Activated CD8-positive, alpha-beta memory T cell treated with anti-CD3 and anti-CD28 coated beads for 4 hours (primary cell): ENCODE results near the gene PLD5.
"Not testable (repeated sequence)": the region's sequence is repeated elsewhere in the genome, so short reads cannot be mapped to it uniquely, and the experiment has no call there.

Source experiments
- DNase-seq, 2 donors: peaks; one replicate each; pipeline ENCODE4 v3.0.0-alpha.2; 2020; ENCODE audit warnings: low read depth in 2 of 2

The PLD5 gene

GRCh38 chr1:242282758-242283485, 241.6 kb downstream of the PLD5 start:
- DNase-seq: not testable (repeated sequence)

GRCh38 chr1:242278406-242278805, 246.1 kb downstream of the PLD5 start:
- DNase-seq: not testable (repeated sequence)

DNA sequence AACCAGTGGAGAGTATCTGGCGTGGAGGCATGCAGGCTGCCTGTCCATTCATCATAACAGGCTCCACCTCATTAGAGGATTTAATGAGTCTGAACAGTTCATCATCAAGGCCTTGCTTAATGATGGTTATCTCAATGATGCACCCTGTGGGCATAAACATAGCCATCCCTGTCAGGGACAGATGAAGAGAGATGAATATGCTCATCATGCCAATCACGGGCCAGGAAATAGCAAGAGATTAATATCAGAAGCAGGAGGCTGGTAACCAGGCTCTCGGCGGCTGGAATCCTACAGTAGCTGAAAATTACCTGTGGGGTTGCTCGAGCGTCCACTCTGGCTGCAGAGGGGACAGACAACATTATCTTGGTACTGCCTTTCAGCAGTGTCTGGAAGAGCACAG, 247.7 kb downstream of the PLD5 start:
- DNase-seq: not testable (repeated sequence)

- DNase-seq: not testable (repeated sequence)
Measured at GRCh38 chr1:242267004-242267403, 257.5 kb downstream of the PLD5 start.

GRCh38 chr1:242264419-242264818, 260.1 kb downstream of the PLD5 start:
- not testable (repeated sequence) for DNase-seq

- DNase-seq: no peak
Measured at GRCh38 chr1:242245255-242245654, 279.2 kb downstream of the PLD5 start.

- DNase-seq: no peak
Measured at GRCh38 chr1:242243472-242243871, 281.0 kb downstream of the PLD5 start.

DNA sequence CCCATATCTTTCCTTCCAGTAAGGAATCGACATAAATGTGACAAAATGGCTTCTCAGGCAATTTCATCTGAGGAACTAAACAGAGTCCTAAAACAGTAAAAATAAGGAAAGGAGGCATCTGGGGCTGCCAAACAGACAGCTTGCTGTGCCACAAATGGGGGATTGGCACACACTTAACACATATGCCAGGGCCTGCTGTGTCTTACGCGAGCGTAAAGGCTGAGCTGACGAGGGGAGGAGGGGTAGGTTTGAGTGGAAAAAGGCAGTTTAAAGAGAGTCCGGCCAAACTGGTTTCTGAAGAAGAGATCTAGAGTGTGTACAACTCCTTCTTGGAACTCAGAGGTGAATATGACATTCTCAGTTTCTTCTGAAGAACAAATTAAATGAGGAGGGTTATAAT, 281.5 kb downstream of the PLD5 start:
- no peak for DNase-seq

- DNase-seq: no peak
Measured at GRCh38 chr1:242241936-242242335, 282.6 kb downstream of the PLD5 start.

- DNase-seq: no peak
Measured at GRCh38 chr1:242240691-242241090, 283.8 kb downstream of the PLD5 start.

GRCh38 chr1:242240077-242240476, 284.4 kb downstream of the PLD5 start:
- DNase-seq: no peak

- DNase-seq: no peak
Measured at GRCh38 chr1:242239398-242239797, 285.1 kb downstream of the PLD5 start.

- DNase-seq: no peak
Measured at GRCh38 chr1:242237051-242237450, 287.4 kb downstream of the PLD5 start.

DNA sequence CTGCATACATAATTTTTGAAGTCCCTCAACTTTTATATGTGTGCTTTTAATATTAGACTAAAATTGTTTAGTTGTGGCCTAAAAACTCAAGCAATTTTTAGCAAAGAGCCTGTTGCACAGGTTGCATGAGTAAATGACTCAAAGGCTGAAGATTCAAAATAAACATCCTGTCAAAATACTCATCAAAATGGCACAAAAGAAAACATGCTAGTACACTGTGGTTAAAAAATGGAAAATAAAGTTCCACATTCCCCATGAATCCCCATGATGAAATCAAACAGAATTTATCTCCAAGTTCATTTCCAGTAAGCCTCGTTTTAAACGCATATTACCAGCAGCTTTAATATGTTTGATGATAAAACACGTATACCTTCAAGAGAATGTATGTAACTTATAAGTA, 295.5 kb downstream of the PLD5 start:
- no peak for DNase-seq

DNA sequence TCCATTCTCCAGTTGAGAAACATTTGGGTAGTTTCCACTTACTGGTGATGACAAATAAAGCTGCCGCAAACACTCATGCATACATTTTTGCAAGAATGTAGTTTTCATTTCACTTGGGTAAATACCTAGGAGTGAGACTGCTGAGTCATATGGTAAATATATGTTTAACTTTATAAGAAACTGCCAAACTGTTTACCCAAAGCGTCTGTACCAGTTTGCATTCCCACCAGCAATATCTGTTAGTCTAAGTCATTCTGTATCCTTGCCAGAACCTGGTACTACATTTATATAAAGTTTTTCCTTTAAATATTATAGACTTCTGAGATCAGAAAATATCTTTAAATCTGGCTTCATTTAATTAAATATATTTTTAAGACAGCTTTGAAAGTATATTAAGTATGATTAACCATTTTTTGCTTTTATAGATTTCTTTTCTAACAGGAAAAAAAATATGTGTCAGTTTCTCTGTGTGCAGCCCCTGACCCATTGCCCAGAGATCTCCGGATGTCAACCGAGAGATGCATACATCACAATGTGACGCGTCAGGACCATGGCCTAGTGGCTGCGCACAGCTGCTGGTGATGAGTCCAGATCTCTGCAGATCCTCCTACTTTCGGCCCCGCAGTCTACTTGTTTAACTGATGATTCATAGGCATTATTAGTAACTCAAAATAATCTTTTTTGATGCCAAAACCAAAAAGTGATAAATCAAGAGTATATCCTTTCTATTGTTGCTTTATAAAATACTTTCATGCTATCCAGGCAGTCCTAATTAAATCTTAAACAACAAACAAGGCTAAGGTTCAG, 298.5 kb downstream of the PLD5 start:
- DNase-seq: no peak

GRCh38 chr1:242224878-242225766, 299.4 kb downstream of the PLD5 start:
- not testable (repeated sequence) for DNase-seq

- DNase-seq: no peak
Measured at GRCh38 chr1:242224461-242224860, 300.0 kb downstream of the PLD5 start.

- DNase-seq: no peak
Measured at GRCh38 chr1:242219905-242220304, 304.6 kb downstream of the PLD5 start.

DNA sequence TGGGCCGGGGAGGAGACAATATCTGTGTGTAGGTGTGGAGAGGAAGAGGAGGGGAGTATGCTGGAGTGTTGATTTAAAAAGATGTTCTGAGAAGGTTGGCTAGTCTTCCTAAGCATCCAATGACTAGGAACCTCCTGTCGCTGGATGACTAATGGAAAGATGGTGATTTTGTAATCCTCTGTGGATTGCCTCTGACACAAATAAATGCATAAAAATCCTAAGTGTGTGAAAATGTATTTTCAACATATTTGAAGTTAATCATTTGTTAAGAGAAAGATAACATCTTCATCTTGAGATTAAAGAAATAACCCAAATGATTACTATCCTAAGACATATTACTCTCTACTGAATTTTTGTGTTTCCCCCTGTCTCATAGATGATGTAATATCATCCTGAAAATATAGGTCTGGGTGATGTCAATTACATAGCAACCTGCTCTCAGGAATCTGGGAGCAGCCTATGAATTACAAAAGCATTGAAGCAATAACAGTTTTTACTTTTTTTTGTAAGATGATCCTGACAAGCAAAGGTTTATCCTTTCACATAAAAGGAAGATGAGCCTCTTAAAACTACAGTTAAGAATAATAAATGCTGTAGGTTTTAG, 305.1 kb downstream of the PLD5 start:
- DNase-seq: no peak

GRCh38 chr1:242216368-242216767, 308.1 kb downstream of the PLD5 start:
- DNase-seq: no peak

- not testable (repeated sequence) for DNase-seq
Measured at GRCh38 chr1:242214455-242214854, 310.0 kb downstream of the PLD5 start.

- not testable (repeated sequence) for DNase-seq
Measured at GRCh38 chr1:242212961-242213360, 311.5 kb downstream of the PLD5 start.
